SIG-M5 treated with dmso at 0.1 percent for 504 hours (cell line): ENCODE results near the gene GIPC2.
"Not testable (repeated sequence)": the region's sequence is repeated elsewhere in the genome, so short reads cannot be mapped to it uniquely, and the experiment has no call there.

Source experiments
- DNase-seq: peaks from one replicate; lab custom pipeline; 2025; ENCODE audit not compliant: unreplicated experiment; lab: John Stamatoyannopoulos, UW

Gene GIPC2

GRCh38 chr1:78045926-78046778 lies at the start of gene GIPC2:
Gene GIPC2, plus strand, starts transcription at chr1:78045966. Its CDS starts 129 bp downstream, at chr1:78046095.
- no peak for DNase-seq

GRCh38 chr1:77996734-77997133 lies 49.0 kb upstream of the GIPC2 start:
- no peak for DNase-seq

- not testable (repeated sequence) for DNase-seq
These were observed 45.2 kb upstream of the GIPC2 start for GRCh38 chr1:78000536-78000935.

- DNase-seq: no peak
These were observed 42.6 kb upstream of the GIPC2 start for GRCh38 chr1:78003070-78003746.

GRCh38 chr1:78003882-78004718 lies 41.7 kb upstream of the GIPC2 start:
- DNase-seq: peak; percentile 81

GRCh38 chr1:78004719-78005447 lies 40.9 kb upstream of the GIPC2 start, which contains the start of gene DNAJB4:
Gene DNAJB4, plus strand, starts transcription at chr1:78004939. Its CDS starts 172 bp downstream, at chr1:78005111.
- DNase-seq: peak; percentile 99

GRCh38 chr1:78005448-78005722 lies 40.4 kb upstream of the GIPC2 start:
- DNase-seq: no peak

- peak; percentile 17 for DNase-seq
These were observed 40.0 kb upstream of the GIPC2 start for GRCh38 chr1:78005755-78006154.

- DNase-seq: no peak
These were observed 39.2 kb upstream of the GIPC2 start for GRCh38 chr1:78006521-78006920.

GRCh38 chr1:78007677-78008341 lies 38.0 kb upstream of the GIPC2 start:
- DNase-seq: no peak

GRCh38 chr1:78009276-78009675 lies 36.5 kb upstream of the GIPC2 start:
- DNase-seq: no peak

- DNase-seq: no peak
These were observed 35.9 kb upstream of the GIPC2 start for GRCh38 chr1:78009836-78010235.

- DNase-seq: no peak
These were observed 34.7 kb upstream of the GIPC2 start for GRCh38 chr1:78011050-78011449.

- no peak for DNase-seq
These were observed 30.6 kb upstream of the GIPC2 start for GRCh38 chr1:78015148-78015547.

GRCh38 chr1:78019024-78019423 lies 26.7 kb upstream of the GIPC2 start:
- DNase-seq: no peak

- DNase-seq: not testable (repeated sequence)
These were observed 24.6 kb upstream of the GIPC2 start for GRCh38 chr1:78021134-78021533.

- DNase-seq: no peak
These were observed 16.0 kb upstream of the GIPC2 start for GRCh38 chr1:78029793-78030192.

GRCh38 chr1:78032996-78033796 lies 12.6 kb upstream of the GIPC2 start:
- no peak for DNase-seq

GRCh38 chr1:78033797-78034172 lies 12.0 kb upstream of the GIPC2 start:
- DNase-seq: no peak

- no peak for DNase-seq
These were observed 10.6 kb upstream of the GIPC2 start for GRCh38 chr1:78035121-78035520.
